ENCODE results near the gene TNFRSF12A.

GRCh38 chr16:3017344-3017743 is 2.8 kb upstream of the TNFRSF12A start:
- TF ChIP-seq CTCF (conservative IDR thresholded peaks at IDR 0.05; ENCODE audit: low read length) (no peak), EZH2phosphoT487 (IDR thresholded peaks at IDR 0.05; ENCODE audit: borderline replicate concordance) (no peak)
